Gastroesophageal sphincter (tissue), 4 donors: ENCODE measurements around the gene PLN. TPM values are rescaled to one million over a fixed set of nuclear protein-coding genes. Genes with fewer than 3 reads are reported as not detected.
A peak's percentile ranks its signal among the peaks of the same experiment; 100 is the strongest.

Experiments
- ATAC-seq: fragments of 150-250 bp; one replicate; pipeline ENCODE4 v1.9.1; 2016; ENCODE audit warnings: mild to moderate bottlenecking, moderate library complexity
- H3K27ac ChIP-seq, 4 donors: fragments of 200-600 bp; sonication (generic) in 3 of 4; 1 replicate in 3 of 4; 2 replicates in 1 of 4; pipeline ENCODE4 v1.5.1; 2016 to 2019
- H3K27me3 ChIP-seq: fragments of 200-600 bp; sonication (generic); one replicate; pipeline ENCODE4 v1.5.1; 2019
- H3K36me3 ChIP-seq, 2 donors: fragments of 200-600 bp; sonication (generic); one replicate each; pipeline ENCODE4 v1.5.1; 2019; ENCODE audit warnings: control low read depth in 1 of 2
- H3K4me1 ChIP-seq, 3 donors: fragments of 200-600 bp; sonication (generic); 1 replicate in 2 of 3; 2 replicates in 1 of 3; pipeline ENCODE4 v1.5.1; 2016 to 2019; ENCODE audit warnings: control low read depth in 2 of 3
- H3K4me3 ChIP-seq, 2 donors: fragments of 200-600 bp; sonication (generic); one replicate each; pipeline ENCODE4 v1.5.1; 2019; ENCODE audit warnings: mild to moderate bottlenecking in 1 of 2, moderate library complexity in 1 of 2
- H3K9me3 ChIP-seq, 3 donors: fragments of 200-600 bp; sonication (generic); one replicate each; pipeline ENCODE4 v1.5.1; 2017 to 2019; ENCODE audit warnings: control low read depth in 2 of 3
- CTCF ChIP-seq, 4 experiments: fragments of 200-600 bp in 2 of 4; fragments of 450-650 bp in 2 of 4; sonication (generic) in 1 of 4; IDR thresholded peaks; one replicate each; pipeline ENCODE4 v1.5.1; 2017 to 2019; ENCODE audit warnings: antibody characterized with exemption in 4 of 4, mild to moderate bottlenecking in 2 of 4, moderate library complexity in 2 of 4
- EP300 ChIP-seq: sonication (generic); formaldehyde crosslinking; IDR thresholded peaks from one replicate; pipeline ENCODE4 v1.6.1; 2017; ENCODE audit warnings: antibody characterized with exemption, mild to moderate bottlenecking
- POLR2A ChIP-seq, 2 donors: fragments of 450-650 bp; IDR thresholded peaks; one replicate each; pipeline ENCODE4 v1.6.1; 2017; ENCODE audit warnings: antibody characterized with exemption in 2 of 2, mild to moderate bottlenecking in 2 of 2, moderate library complexity in 1 of 2
- POLR2AphosphoS5 ChIP-seq: sonication (generic); formaldehyde crosslinking; IDR thresholded peaks from one replicate; pipeline ENCODE4 v1.6.1; 2017; ENCODE audit warnings: antibody characterized with exemption
- WGBS, 2 donors: methylation state at CpG; one replicate each; pipeline ENCODE4 v1.1.5; 2018; ENCODE audit warnings: low coverage in 1 of 2; 5-methylcytosine and 5-hydroxymethylcytosine counted together
- total RNA-seq, 4 donors: library from RNA; depleted of rRNA; stranded (reverse); fragments of >200 nt; gene quantifications; one replicate each; pipeline ENCODE4 v1.1.0, GENCODE V29; 2016

PLN gene
- total RNA-seq, 4 donors from 2014 or later = 318 to 555 (median 484) TPM

- peaks cover 3 to 29% of the 10 kb centered on the region in 2 donors for H3K36me3 ChIP-seq
- H3K9me3 ChIP-seq = no peaks in the 10 kb centered on the region
- ATAC-seq = no peak
- H3K4me3 ChIP-seq = no peak overlapping the region
- H3K27me3 ChIP-seq = no peaks in the 10 kb centered on the region
- peak overlapping the region in 1 of 4 donors; percentile 6 for H3K27ac ChIP-seq
- TF ChIP-seq EP300 (no peak), POLR2AphosphoS5 (peak; percentile 21)
- no CpG with 5 or more reads among the region's 1 CpG for WGBS, 2 donors
- H3K4me1 ChIP-seq = peaks cover 0 to 47% (median 6%) of the 10 kb centered on the region in 3 donors
Measured at GRCh38 chr6:118562959-118563358, 14.9 kb downstream of the PLN start.

- no peak for TF ChIP-seq POLR2A (IDR thresholded peaks at IDR 0.05)
- TF ChIP-seq EP300 = no peak
- peak in 2 of 4 experiments; percentile 16 to 31 for TF ChIP-seq CTCF (IDR thresholded peaks at IDR 0.05)
- Histone ChIP-seq H3K9me3 (no peaks in the 10 kb centered on the region), H3K27ac (no peak overlapping the region), H3K4me3 (no peak overlapping the region), H3K27me3 (no peaks in the 10 kb centered on the region), H3K36me3 (peaks cover 0 to 14% of the 10 kb centered on the region in 2 donors), H3K4me1 (peaks cover 0 to 28% (median 2%) of the 10 kb centered on the region in 3 donors)
- no peak for ATAC-seq
- 71 to 79% methylated on average over 4 to 5 of the region's 5 CpGs for WGBS, 2 donors
Measured at GRCh38 chr6:118565311-118565960, 17.3 kb downstream of the PLN start.

GRCh38 chr6:118567974-118568373 lies 19.9 kb downstream of the PLN start:
- H3K9me3 ChIP-seq = no peaks in the 10 kb centered on the region
- H3K27me3 ChIP-seq = no peaks in the 10 kb centered on the region

GRCh38 chr6:118569498-118569897 lies 21.4 kb downstream of the PLN start:
- no peak for ATAC-seq

More at GRCh38 chr6:118567974-118568373, 19.9 kb downstream of the PLN start:
- H3K27ac ChIP-seq = no peak overlapping the region
- no peak overlapping the region for H3K4me3 ChIP-seq
- H3K36me3 ChIP-seq = peaks cover 0 to 9% of the 10 kb centered on the region in 2 donors
- 39% methylated on average over 3 of the region's 3 CpGs; no CpG with 5 or more reads in 1 of the 2 donors for WGBS, 2 donors
- no peak for TF ChIP-seq EP300
- TF ChIP-seq POLR2A (IDR thresholded peaks at IDR 0.05) = no peak
- no peak for TF ChIP-seq POLR2AphosphoS5
- ATAC-seq = no peak
- peaks cover 0 to 18% (median under 1%) of the 10 kb centered on the region in 3 donors for H3K4me1 ChIP-seq

GRCh38 chr6:118571121-118571520 lies 23.0 kb downstream of the PLN start:
- H3K9me3 ChIP-seq = peaks cover 0 to 27% (median 3%) of the 10 kb centered on the region in 3 donors
- ATAC-seq = no peak
- peaks cover 0 to 10% (median 0%) of the 10 kb centered on the region in 3 donors for H3K4me1 ChIP-seq
- 88 to 94% methylated on average over 2 of the region's 2 CpGs for WGBS, 2 donors
- peaks cover 0 to 13% of the 10 kb centered on the region in 2 donors for H3K36me3 ChIP-seq
- no peak overlapping the region for H3K27ac ChIP-seq
- TF ChIP-seq POLR2A (IDR thresholded peaks at IDR 0.05) = no peak
- no peak for TF ChIP-seq CTCF (IDR thresholded peaks at IDR 0.05)
- TF ChIP-seq POLR2AphosphoS5 = no peak
- TF ChIP-seq EP300 = no peak
- no peak overlapping the region for H3K4me3 ChIP-seq
- H3K27me3 ChIP-seq = no peaks in the 10 kb centered on the region

More at GRCh38 chr6:118569498-118569897, 21.4 kb downstream of the PLN start:
- Histone ChIP-seq H3K36me3 (peaks cover 0 to 16% of the 10 kb centered on the region in 2 donors), H3K27me3 (no peaks in the 10 kb centered on the region), H3K4me3 (no peak overlapping the region), H3K27ac (no peak overlapping the region), H3K4me1 (peaks cover 0 to 10% (median 0%) of the 10 kb centered on the region in 3 donors), H3K9me3 (peaks cover 0 to 10% (median 3%) of the 10 kb centered on the region in 3 donors)
- TF ChIP-seq EP300 (no peak), CTCF (IDR thresholded peaks at IDR 0.05) (no peak), POLR2AphosphoS5 (no peak), POLR2A (IDR thresholded peaks at IDR 0.05) (no peak)
- 93 to 100% methylated on average over 1 of the region's 1 CpG for WGBS, 2 donors
